ENCODE results near the gene LSM4.
A peak's percentile ranks its signal among the peaks of the same experiment; 100 is the strongest.
"Not testable (repeated sequence)": the region's sequence is repeated elsewhere in the genome, so short reads cannot be mapped to it uniquely, and the experiment has no call there.

Gene LSM4

DNA sequence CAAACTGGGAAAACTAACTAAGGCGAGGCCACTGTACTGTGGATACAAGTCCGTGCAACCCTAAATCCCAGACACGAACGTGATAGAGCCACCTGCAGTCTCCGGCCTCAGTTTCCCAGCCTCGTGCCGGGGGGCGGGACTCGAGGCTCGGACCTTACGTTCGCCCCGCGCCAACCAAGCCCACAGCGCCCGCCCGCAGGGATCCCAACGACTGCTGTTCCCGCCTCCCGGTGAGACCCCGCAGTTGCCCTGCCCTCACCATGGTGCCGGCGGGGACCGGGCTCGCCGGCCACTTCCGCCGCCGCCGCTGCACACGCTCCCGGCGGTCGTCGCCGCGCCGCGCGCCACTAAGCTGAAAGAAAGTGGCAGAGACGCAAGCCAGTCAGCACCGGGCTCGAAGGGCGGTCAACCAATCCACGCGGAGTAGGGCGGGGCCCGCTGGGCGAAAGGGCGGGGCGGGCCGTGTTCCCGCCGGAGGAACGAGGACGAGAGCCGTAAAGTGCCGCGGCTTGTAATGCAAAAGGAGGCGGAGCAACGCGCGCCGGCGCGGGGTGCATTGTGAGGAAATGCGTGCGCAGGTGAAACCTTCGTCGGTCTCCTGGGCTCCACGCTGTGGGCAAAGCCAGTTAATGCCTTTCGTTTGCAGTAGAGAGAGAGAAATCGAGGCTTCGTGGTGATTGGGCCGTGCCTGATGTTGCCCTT is at the start of gene LSM4:
TSS of gene LSM4 (minus strand) at position 318 of the 702 bp plus-strand sequence. CDS start at position 262, 56 bp downstream.
- peak; percentile 91 for DNase-seq (ENCODE audit: low read depth)

DNA sequence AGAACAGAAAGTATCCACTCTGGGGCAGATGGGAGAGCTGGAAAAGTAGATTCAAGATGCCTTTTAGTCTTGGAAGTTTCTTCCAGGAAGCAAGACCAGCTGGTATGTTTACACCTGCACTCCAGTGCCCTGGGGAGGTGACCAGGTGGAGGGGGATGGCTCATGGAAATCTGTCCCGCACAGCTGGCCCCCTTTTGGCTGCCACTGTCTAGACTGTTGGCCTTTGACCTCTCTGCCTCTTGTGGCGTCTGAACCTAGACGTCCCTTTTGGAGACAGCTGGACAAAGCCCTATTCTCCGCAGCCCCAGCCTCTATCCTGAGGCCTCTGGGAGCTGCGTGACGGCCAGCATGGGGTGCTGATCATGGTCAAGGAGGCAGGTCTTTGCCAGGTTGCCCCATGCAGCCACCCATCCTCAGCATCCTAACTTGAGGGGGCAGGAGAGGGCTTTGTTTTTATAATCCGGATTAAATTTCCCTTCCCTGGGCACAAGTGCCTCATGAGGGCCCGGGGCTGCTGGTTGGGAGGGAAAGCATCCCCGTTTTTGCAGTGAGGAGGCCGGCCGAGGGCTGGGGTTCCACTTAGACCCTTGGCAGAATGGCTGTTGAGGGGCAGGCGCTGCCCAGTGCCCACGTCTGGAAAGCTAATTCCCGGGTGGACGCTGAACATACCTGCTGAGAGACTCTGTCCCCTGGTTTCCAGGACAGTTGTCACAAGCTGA is 45.8 kb upstream of the LSM4 start:
- DNase-seq (ENCODE audit: low read depth) = no peak

DNA sequence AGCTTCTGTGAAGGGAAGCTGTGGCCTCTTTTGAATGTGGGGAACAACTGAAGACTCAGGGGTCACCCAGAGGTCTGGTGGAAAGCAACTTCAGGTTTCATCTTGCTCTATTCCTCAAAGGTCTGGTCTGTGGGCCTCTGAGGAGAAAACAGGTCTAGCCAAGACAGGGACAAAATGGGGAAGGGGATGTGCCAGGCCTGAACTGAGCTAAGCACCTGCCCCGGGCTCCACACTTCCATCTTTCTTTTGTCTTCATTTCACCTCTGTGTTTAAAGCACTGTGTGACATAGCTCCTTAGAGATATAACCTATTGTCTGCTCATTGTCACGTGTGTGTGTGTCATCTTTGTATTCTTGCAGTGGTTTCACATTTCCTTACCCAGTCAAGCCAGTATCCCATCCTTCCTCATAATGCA is 43.2 kb upstream of the LSM4 start:
- no peak for DNase-seq (ENCODE audit: low read depth)

DNA sequence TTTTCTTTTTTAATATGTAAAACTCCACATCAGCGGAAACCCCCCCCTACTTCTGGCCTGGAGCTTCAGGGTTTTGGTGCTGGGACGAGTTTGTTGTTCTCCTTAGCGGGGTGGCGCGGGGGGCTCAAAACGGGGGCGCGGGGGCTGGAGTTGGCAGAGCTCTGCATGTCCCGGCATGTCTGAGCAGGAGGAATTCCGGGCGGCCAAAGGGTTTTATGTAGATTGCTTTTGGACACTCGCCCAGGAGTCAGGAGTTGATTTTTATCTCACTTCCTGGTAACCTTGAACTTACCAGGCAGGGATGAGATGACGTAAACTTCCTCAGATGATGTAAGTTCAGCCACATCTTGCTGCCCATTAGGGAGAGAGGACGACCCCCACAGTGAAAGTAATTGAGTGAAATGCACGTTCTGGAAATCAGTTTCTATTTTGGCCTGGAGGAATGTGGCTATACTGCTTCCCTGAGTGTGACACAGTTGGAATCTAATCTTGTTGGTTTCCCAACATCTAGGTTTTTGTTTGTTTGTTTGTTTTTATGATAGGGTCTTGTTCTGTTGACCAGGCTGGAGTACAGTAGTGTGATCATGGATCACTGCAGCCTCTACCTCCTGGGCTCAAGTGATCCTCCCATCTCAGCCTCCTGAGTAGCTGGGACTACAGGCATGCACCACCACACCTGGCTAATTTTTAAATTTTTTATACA is 42.1 kb upstream of the LSM4 start:
- DNase-seq (ENCODE audit: low read depth) = peak; percentile 85

DNA sequence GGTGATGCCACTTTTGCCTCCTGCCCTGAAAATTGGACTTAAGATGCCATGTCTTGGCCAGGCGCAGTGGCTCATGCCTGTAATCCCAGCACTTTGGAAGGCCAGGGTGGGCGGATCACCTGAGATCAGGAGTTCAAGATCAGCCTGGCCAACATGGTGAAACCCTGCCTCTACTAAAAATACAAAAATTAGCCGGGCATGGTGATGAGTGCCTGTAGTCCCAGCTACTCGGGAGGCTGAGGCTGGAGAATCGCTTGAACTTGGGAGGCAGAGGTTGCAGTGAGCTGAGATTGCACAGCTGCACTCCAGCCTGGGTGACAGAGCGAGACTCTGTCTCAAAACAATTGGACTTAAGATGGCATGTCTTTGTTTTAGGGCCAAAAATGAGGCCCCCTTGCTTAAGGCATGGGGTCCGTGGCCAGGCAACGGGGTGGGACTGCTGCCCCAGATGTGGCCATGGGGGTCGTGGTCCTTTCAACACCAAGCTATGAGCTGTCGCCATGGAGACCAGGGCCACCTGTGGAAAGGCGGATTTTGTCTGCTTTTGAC is 41.5 kb upstream of the LSM4 start:
- DNase-seq (ENCODE audit: low read depth) = not testable (repeated sequence)

DNA sequence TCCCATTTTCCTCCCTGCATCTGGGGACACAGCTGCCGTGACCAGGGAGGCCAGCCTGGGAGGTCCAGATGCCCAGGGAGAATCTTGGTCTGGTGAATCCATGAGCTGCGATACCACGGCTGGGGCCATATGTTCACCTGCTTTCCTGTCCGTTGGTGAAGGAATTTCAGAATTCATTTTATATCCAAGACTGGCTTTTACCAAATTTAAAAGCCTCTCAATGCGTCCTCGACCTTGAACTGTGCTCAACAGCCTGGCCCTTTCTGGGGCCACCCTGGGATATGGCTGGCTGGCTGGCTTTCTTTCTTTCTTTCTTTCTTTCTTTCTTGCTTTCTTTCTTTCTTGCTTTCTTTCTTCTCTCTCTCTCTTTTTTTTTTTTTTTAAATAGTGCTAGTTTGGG is 40.9 kb upstream of the LSM4 start:
- no peak for DNase-seq (ENCODE audit: low read depth)

DNA sequence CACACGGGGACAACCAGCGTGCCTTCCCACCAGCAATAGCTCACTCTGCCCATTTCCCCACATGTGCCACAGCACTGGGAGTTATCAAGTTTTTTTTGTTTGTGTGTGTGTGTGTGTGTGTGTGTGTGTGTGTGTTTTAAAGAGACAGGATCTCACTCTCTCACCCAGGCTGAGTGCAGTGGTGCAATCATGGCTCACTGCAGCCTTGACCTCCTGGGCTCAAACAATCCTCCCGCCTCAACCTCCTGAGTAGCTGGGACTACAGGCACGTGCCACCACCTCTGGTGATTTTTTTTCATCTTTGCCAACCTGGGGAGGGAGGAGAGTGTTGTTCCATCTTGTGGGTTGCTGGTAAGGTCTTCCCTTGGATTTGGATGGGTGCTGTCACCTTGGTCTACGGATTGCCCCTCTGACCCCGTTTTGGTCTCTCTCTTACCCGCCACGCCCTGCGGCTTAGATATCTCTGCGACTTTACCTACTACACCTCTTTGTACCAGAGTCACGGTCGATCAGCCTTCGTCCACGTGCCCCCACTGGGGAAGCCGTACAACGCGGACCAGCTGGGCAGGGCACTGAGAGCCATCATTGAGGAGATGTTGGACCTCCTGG is 40.2 kb upstream of the LSM4 start:
- no peak for DNase-seq (ENCODE audit: low read depth)

DNA sequence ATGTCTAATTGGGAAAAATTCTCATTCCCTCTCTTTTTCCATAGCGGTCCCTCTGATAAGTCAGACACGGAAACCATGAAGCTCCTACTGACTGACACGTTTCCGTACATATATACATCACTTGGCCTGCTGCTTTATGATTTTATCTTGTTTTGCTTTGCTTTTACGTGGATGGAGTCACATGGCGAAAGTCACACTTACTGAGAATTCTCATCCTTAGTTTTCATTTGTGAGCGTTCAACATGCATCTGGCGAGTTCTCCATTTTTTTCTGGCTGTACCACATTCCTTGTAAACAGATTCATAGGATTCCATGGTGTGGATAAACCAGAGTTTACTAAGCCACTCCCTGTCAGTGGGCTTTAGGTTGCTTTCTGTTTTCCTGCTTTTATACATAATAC is 38.8 kb upstream of the LSM4 start:
- DNase-seq (ENCODE audit: low read depth) = no peak

DNA sequence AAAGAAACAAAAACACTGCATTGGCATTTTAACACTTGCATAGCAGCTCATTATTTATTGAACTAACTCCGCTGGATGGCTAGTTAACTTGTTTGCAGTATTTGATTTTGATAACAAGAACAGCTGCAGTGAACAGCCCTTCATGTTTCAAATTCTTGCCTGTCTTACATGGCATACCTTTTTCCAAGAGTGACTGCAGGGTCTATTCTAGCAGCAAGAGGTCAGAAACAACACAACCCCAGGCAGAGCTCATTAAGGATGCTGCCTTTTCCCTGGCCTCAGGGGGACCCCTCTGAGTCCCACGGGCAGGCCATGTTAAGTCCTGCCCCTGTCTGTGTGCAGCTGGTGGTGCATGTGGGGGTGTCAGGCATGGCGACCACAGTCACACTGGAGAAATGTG is 34.2 kb upstream of the LSM4 start:
- DNase-seq (ENCODE audit: low read depth) = no peak

DNA sequence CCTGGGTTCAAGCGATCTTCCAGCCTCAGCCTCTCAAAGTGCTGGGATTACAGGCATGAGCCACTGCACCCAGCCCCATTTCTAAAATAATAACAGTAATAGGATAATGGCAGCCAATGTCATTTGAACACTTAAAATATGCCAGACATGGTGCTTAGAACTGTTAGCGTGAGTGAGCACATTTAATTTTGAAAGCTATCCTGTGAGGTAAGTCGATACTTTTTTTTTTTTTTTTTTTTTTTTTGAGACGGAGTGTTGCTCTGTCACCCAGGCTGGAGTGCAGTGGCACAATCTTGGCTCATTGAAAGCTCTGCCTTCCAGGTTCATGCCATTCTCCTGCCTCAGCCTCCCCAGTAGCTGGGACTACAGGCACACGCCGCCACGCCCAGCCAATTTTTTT is 31.9 kb upstream of the LSM4 start:
- not testable (repeated sequence) for DNase-seq (ENCODE audit: low read depth)

DNA sequence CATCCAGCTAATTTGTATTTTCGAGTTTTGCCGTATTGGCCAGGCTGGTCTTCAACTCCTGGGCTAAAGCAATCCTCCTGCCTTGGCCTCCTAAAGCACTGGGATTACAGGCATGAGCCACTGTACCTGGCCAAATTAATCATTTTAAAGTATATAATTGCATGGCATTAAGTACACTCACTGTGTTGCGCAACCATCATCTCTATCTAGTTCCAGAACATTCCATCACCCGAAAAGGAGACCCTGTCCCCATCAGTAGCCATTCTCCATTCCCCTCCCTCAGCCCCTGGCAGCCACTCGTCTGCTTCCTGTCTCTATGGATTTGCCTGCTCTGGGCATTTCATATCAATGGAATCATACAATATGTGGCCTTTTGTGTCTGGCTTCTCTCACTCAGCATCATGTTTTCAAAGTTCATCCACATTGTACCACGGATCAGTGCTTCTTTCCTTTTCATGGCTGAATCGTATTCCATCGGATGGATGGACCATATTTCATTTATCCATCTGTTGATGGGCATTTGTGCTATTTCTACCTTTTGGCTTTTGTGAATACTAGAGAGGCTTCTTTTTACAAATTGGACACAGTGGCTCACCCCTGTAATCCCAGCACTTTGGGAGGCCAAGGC is 30.6 kb upstream of the LSM4 start:
- no peak for DNase-seq (ENCODE audit: low read depth)

DNA sequence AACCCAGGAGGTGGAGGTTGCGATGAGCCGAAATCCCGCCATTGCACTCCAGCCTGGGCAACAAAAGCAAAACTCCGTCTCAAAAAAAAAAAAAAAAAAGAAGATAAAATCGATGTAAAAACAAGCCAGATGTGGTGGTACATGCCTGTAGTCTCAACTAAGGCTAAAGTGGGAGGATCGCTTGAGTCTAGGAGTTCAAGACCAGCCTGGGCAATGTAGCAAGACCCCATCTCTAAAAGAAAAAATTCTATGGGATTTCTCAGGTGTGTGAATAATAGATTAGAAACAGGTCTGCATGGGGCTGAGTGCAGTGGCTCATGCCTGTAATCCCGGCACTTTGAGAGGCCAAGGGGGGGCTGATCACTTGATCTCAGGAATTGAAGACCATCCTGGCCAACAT is 28.7 kb upstream of the LSM4 start:
- no peak for DNase-seq (ENCODE audit: low read depth)

DNA sequence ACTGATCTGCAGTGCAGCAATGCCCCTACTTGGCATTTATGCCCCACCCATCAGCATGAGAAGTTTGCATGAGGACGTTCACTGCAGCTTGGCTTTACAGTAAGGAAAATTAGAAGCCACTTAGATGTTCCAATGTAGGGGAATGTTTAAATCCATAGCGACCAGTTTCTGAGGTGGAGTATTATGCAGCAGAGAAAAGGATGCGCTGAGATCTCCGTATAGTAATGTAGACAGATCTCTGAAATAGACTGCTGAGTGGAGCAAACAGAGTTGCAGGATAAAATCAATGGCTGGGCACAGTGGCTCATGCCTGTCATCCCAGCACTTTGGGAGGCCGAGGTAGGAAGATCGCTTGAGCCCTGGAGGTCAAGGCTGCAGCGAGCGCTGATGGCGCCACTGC is 27.6 kb upstream of the LSM4 start:
- DNase-seq (ENCODE audit: low read depth) = no peak

DNA sequence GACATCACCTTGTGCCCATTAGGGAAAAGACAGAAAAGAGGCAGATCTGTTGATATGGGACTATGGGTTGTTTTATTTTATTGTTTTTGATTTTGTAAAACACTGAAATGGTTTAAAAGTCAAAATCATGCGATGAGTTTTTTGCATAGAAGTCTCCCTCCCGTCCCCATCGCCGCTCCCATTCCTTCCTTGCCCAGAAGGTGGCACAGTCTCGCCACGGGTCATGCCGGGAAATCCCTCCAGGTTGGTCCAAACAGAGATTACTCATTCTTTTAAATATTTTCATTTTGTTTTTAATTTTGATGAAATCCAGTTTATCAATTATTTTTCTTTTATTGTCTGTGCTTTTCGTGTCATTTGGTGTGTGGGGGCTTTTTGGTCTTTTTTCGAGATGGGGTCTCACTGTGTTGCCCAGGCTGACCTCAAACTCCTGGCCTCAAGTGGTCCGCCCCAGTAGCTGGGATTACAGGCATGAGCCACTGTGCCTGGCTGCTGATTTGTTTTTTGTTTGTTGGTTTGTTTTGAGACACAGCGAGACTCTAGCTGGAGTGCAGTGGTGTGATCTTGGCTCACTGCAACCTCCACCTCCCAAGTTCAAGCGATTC is 26.8 kb upstream of the LSM4 start:
- DNase-seq (ENCODE audit: low read depth) = no peak

DNA sequence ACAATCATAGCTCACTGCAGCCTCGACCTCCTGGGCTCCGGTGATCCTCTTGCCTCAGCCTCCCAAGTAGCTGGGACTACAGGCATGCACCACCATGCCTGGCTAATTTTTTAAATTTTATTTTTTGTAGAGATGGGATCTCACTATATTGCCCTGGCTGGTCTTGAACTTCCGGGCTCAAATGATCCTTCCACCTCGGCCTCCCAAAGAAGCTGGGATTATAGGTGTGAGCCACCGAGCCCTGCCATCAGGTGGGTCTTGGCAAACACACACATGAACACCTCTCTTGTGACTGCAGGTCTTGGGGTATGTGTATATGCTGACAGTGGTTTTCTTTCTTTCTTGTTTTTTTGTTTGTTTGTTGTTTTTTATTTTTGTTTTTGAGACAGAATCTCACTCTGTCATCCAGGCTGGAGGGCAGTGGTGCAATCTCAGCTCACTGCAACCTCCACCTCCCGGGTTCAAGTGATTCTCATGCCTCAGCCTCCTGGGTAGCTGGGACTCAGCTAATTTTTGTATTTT is 26.0 kb upstream of the LSM4 start:
- DNase-seq (ENCODE audit: low read depth) = not testable (repeated sequence)

DNA sequence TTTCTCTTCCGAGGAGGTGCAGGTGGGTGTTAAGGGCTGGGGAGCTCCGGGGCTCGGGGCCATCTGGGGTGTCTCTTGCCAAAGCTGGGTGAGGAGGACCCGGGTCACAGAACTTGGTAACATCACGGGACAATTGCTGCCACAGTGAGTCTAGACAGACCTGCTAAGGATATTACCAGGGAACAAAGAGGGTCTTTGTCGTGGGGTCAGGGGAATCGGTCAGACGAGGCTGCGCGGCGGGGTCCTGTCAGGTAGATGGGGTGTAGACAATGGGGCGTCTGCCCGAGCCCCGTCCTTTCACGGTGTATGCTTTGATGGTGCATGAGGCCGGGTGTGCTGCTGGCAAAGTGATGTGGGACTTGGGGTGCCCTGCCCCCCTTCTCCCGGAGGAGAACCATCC is 25.3 kb upstream of the LSM4 start:
- no peak for DNase-seq (ENCODE audit: low read depth)

DNA sequence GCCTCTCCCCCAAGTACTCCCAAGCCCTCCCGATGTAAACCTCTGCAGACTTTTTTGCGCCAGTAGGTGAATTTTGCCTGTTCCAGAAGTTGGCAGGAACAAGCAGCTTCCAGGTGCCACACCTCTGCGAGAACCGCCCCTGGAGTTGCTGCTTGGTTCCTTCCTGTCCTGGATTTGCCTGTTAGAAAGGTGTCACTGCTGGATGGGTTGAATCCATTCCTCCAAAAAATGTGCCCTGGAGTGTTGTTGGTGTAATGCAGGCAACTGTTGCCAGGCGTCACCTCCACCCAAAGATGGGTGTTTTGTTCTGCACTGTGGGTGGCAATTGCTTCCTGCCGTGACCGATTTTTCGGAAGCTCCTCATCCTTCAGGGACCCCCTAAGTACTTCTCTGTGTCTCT is 23.2 kb upstream of the LSM4 start:
- DNase-seq (ENCODE audit: low read depth) = no peak

DNA sequence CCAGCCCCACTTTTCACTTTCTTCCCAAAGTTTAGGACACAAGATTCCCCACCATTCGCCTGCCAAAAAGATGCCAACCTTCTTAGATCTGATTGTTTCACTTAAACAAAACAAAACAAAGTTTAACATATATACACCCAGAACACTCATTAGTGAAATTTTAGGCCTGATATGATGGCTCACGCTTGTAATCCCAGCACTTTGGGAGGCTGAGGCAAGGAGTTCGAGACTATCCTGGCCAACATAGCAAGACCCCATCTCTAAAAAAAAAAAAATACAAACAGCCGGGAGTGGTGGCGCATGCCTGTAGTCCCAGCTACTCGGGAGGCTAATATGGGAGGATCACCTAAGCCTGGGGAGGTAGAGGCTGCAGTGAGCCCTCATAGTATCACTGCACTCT is 22.4 kb upstream of the LSM4 start:
- DNase-seq (ENCODE audit: low read depth) = no peak

DNA sequence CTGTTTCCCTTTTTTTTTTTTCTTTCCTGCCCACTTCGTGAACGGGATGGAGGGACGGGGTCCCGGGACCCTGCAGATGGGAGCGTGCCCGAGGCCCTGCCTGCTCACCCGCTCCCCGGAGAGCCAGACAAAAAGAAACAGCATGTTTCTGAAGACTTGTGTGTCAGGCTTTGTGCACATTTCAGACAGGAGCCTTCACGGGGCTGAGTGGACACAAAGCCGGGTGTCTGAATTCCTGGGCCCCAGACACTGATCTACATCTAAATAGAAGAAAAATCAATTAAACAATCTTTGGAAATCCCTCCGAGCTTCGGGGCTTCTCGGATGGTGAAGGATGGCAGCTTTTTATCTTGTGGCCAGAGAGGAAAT is 21.7 kb upstream of the LSM4 start:
- DNase-seq (ENCODE audit: low read depth) = no peak

DNA sequence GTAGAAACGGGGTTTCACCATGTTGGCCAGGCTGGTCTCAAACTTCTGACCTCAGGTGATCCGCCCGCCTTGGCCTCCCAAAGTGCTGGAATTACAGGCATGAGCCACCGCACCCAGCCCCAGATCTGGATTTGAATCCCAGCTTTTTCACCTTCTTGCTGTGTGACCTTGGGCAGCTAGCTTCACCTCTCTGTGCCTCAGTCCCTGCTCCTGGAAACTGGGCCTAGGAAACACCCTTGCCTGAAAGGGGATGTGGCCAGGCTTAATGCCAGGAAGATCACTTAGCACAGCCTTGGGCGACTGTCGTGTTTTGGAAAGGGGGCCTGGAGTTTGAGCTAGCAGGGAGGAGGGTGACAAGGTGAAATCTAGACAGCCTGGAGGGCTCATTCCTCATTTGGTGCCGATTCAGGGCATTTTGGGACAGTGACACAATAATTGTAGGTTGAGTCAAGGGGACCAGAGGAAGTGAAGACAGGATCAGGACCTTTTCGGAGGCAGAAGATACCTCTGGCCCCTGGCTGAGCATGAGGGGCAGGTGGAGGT is 19.3 kb upstream of the LSM4 start:
- no peak for DNase-seq (ENCODE audit: low read depth)
